ENCODE data around the gene STRIP1. TPM values are rescaled to one million over a fixed set of nuclear protein-coding genes. Genes with fewer than 3 reads are reported as not detected.

STRIP1 gene
- total RNA-seq, 2 experiments from 2014 or later, result 33.4 to 35.9 TPM

- CTCF ChIA-PET, result interaction anchor here (1.0 to 9.6 kb wide), 4 partner anchors 11 to 221 kb away, joined by 3 to 65 read pairs (median 12); partner anchors contain the start of gene AHCYL1
- Mint-ChIP-seq H3K27me3 (no peaks in the 10 kb centered on the region), H3K4me1 (peaks cover 4% of the 10 kb centered on the region), H3K9me3 (no peaks in the 10 kb centered on the region), H3K4me3 (no peak overlapping the region), H3K36me3 (ENCODE audit: low read depth) (peaks cover 12% of the 10 kb centered on the region), H3K27ac (no peak overlapping the region)
- POLR2A ChIA-PET, result no interaction called here
- DNase-seq, result no peak
Measured at GRCh38 chr1:109996476-109996875, 37.9 kb upstream of the STRIP1 start.

- Mint-ChIP-seq H3K4me3 (no peak overlapping the region), H3K4me1 (peaks cover 3% of the 10 kb centered on the region), H3K9me3 (no peaks in the 10 kb centered on the region), H3K36me3 (ENCODE audit: low read depth) (peaks cover 11% of the 10 kb centered on the region), H3K27me3 (no peaks in the 10 kb centered on the region), H3K27ac (no peak overlapping the region)
- DNase-seq, result no peak
- ChIA-PET CTCF (interaction anchor here (0.7 to 9.6 kb wide), 6 partner anchors 9 to 357 kb away, joined by 3 to 65 read pairs (median 3); partner anchors contain the start of gene AHCYL1), POLR2A (no interaction called here)
Measured at GRCh38 chr1:109997204-109997866, 37.1 kb upstream of the STRIP1 start.

GRCh38 chr1:109997867-109998229, 36.6 kb upstream of the STRIP1 start:
- Mint-ChIP-seq H3K4me3 (no peak overlapping the region), H3K4me1 (peaks cover 7% of the 10 kb centered on the region), H3K27me3 (no peaks in the 10 kb centered on the region), H3K9me3 (no peaks in the 10 kb centered on the region), H3K36me3 (ENCODE audit: low read depth) (peaks cover 11% of the 10 kb centered on the region), H3K27ac (no peak overlapping the region)
- DNase-seq, result no peak
- ChIA-PET POLR2A (no interaction called here), CTCF (interaction anchor here (0.7 to 9.6 kb wide), 4 partner anchors 9 to 358 kb away, joined by 3 to 65 read pairs (median 6); partner anchors contain the start of gene AHCYL1)

- Mint-ChIP-seq H3K27ac (no peak overlapping the region), H3K27me3 (no peaks in the 10 kb centered on the region), H3K36me3 (ENCODE audit: low read depth) (peaks cover 6% of the 10 kb centered on the region), H3K4me3 (no peak overlapping the region), H3K4me1 (peaks cover 23% of the 10 kb centered on the region), H3K9me3 (no peaks in the 10 kb centered on the region)
- ChIA-PET POLR2A (no interaction called here), CTCF (no interaction called here)
- no peak for DNase-seq
Measured at GRCh38 chr1:110002695-110003094, 31.7 kb upstream of the STRIP1 start.

GRCh38 chr1:110003747-110004428, 30.5 kb upstream of the STRIP1 start:
- DNase-seq, result peak; percentile 19
- Mint-ChIP-seq H3K36me3 (ENCODE audit: low read depth) (peaks cover 6% of the 10 kb centered on the region), H3K27me3 (no peaks in the 10 kb centered on the region), H3K4me3 (no peak overlapping the region), H3K4me1 (peaks cover 23% of the 10 kb centered on the region), H3K27ac (peak overlapping the region; percentile 31), H3K9me3 (no peaks in the 10 kb centered on the region)
- CTCF ChIA-PET, result interaction anchor here (0.9 to 1.2 kb wide), 3 partner anchors 20 to 227 kb away, joined by 3 to 6 read pairs (median 3); partner anchors contain the start of gene AHCYL1
- POLR2A ChIA-PET, result no interaction called here

GRCh38 chr1:110004583-110004982, 29.8 kb upstream of the STRIP1 start:
- ChIA-PET POLR2A (no interaction called here), CTCF (interaction anchor here (0.6 to 1.2 kb wide), 2 partner anchors 20 to 420 kb away, joined by 4 to 6 read pairs; partner anchors contain the start of gene AHCYL1)
- Mint-ChIP-seq H3K27ac (no peak overlapping the region), H3K36me3 (ENCODE audit: low read depth) (peaks cover 10% of the 10 kb centered on the region), H3K27me3 (no peaks in the 10 kb centered on the region), H3K4me3 (no peak overlapping the region), H3K4me1 (peaks cover 23% of the 10 kb centered on the region), H3K9me3 (no peaks in the 10 kb centered on the region)
- DNase-seq, result no peak

GRCh38 chr1:110005971-110006370, 28.5 kb upstream of the STRIP1 start:
- Mint-ChIP-seq H3K4me3 (no peak overlapping the region), H3K27me3 (no peaks in the 10 kb centered on the region), H3K36me3 (ENCODE audit: low read depth) (peaks cover 18% of the 10 kb centered on the region), H3K4me1 (peaks cover 23% of the 10 kb centered on the region), H3K9me3 (no peaks in the 10 kb centered on the region), H3K27ac (no peak overlapping the region)
- CTCF ChIA-PET, result interaction anchor here (0.6 to 1.6 kb wide), 5 partner anchors 9 to 372 kb away, joined by 4 to 8 read pairs (median 4); partner anchors contain the start of gene AHCYL1
- POLR2A ChIA-PET, result no interaction called here
- no peak for DNase-seq

- Mint-ChIP-seq H3K36me3 (ENCODE audit: low read depth) (peaks cover 20% of the 10 kb centered on the region), H3K9me3 (no peaks in the 10 kb centered on the region), H3K27ac (no peak overlapping the region), H3K27me3 (no peaks in the 10 kb centered on the region), H3K4me1 (peaks cover 25% of the 10 kb centered on the region), H3K4me3 (no peak overlapping the region)
- ChIA-PET POLR2A (no interaction called here), CTCF (interaction anchor here (1.4 to 1.6 kb wide), 4 partner anchors 20 to 462 kb away, joined by 3 to 8 read pairs (median 6); partner anchors contain the start of gene AHCYL1)
- no peak for DNase-seq
Measured at GRCh38 chr1:110006516-110006915, 27.9 kb upstream of the STRIP1 start.

- Mint-ChIP-seq H3K4me3 (no peak overlapping the region), H3K27me3 (no peaks in the 10 kb centered on the region), H3K27ac (no peak overlapping the region), H3K4me1 (peaks cover 29% of the 10 kb centered on the region), H3K9me3 (no peaks in the 10 kb centered on the region), H3K36me3 (ENCODE audit: low read depth) (peaks cover 26% of the 10 kb centered on the region)
- ChIA-PET POLR2A (interaction anchor here (0.6 kb wide), 1 partner anchor 11 kb away, joined by 3 read pairs; no protein-coding TSS in a partner anchor), CTCF (interaction anchor here (0.8 to 1.6 kb wide), 7 partner anchors 8 to 462 kb away, joined by 3 to 7 read pairs (median 4); partner anchors contain the start of gene AHCYL1)
- DNase-seq, result no peak
Measured at GRCh38 chr1:110007046-110007830, 27.2 kb upstream of the STRIP1 start.

GRCh38 chr1:110008971-110009565, 25.4 kb upstream of the STRIP1 start:
- no peak for DNase-seq
- POLR2A ChIA-PET, result interaction anchor here (0.6 kb wide), 1 partner anchor 11 kb away, joined by 4 read pairs; no protein-coding TSS in a partner anchor
- H3K4me1 Mint-ChIP-seq, result peaks cover 15% of the 10 kb centered on the region
- CTCF ChIA-PET, result interaction anchor here (0.6 kb wide), 1 partner anchor 11 kb away, joined by 3 read pairs; no protein-coding TSS in a partner anchor
- H3K36me3 Mint-ChIP-seq (ENCODE audit: low read depth), result peaks cover 30% of the 10 kb centered on the region
- no peaks in the 10 kb centered on the region for H3K9me3 Mint-ChIP-seq
- no peak overlapping the region for H3K27ac Mint-ChIP-seq
- H3K4me3 Mint-ChIP-seq, result no peak overlapping the region
- no peaks in the 10 kb centered on the region for H3K27me3 Mint-ChIP-seq

- ChIA-PET POLR2A (no interaction called here), CTCF (interaction anchor here (0.6 to 3.7 kb wide), 12 partner anchors 11 to 466 kb away, joined by 3 to 16 read pairs (median 4); partner anchors contain the start of genes GNAI3 and STRIP1)
- peak; percentile 60 for DNase-seq
- Mint-ChIP-seq H3K27ac (peak overlapping the region; percentile 68), H3K9me3 (no peaks in the 10 kb centered on the region), H3K4me3 (no peak overlapping the region), H3K4me1 (peaks cover 7% of the 10 kb centered on the region), H3K27me3 (no peaks in the 10 kb centered on the region), H3K36me3 (ENCODE audit: low read depth) (peaks cover 43% of the 10 kb centered on the region)
Measured at GRCh38 chr1:110011527-110012041, 22.8 kb upstream of the STRIP1 start.

Data from activated CD4-positive, alpha-beta T cell treated with anti-CD3 and anti-CD28 coated beads, Interleukin-2, amount 10 ng/mL, durations not matched to agents 7 days and 5 days (primary cell).